Hepatocyte (in vitro differentiated cells): Measurements from ENCODE around the gene SCRG1. TPM values are rescaled to one million over a fixed set of nuclear protein-coding genes. Genes with fewer than 3 reads are reported as not detected.

Source experiments
- DNase-seq: peaks from one replicate; pipeline ENCODE4 v3.0.0-alpha.2; 2016; ENCODE audit warnings: low spot score
- H2AFZ ChIP-seq: fragments of 200-600 bp; sonication (generic); 2 replicates; pipeline ENCODE4 v1.6.0; 2016; ENCODE audit warnings: antibody characterized with exemption, mild to moderate bottlenecking
- H3K27ac ChIP-seq: fragments of 200-600 bp; sonication (generic); 2 replicates; pipeline ENCODE4 v1.5.1; 2016; ENCODE audit warnings: mild to moderate bottlenecking
- H3K27me3 ChIP-seq: fragments of 200-600 bp; sonication (generic); 2 replicates; pipeline ENCODE4 v1.6.1; 2016
- H3K36me3 ChIP-seq: fragments of 200-600 bp; sonication (generic); replicated peaks from 2 replicates; pipeline ENCODE4 v1.5.1; 2016; ENCODE audit warnings: low read depth; ENCODE audit not compliant: insufficient read depth
- H3K4me1 ChIP-seq: fragments of 200-600 bp; sonication (generic); 2 replicates; pipeline ENCODE4 v1.5.1; 2016; ENCODE audit warnings: mild to moderate bottlenecking, moderate library complexity; ENCODE audit not compliant: insufficient read depth
- H3K4me2 ChIP-seq: fragments of 200-600 bp; sonication (generic); 2 replicates; pipeline ENCODE4 v1.6.0; 2016
- H3K4me3 ChIP-seq: fragments of 200-600 bp; sonication (generic); 2 replicates; pipeline ENCODE4 v1.5.1; 2016; ENCODE audit warnings: mild to moderate bottlenecking
- H3K79me2 ChIP-seq: fragments of 200-600 bp; sonication (generic); 2 replicates; pipeline ENCODE4 v1.6.0; 2017; ENCODE audit warnings: mild to moderate bottlenecking
- H3K9me2 ChIP-seq: fragments of 200-600 bp; sonication (generic); replicated peaks from 2 replicates; pipeline ENCODE4 v1.6.0; 2017; ENCODE audit warnings: mild to moderate bottlenecking; ENCODE audit not compliant: insufficient read depth
- H3K9me3 ChIP-seq: fragments of 200-600 bp; sonication (generic); 2 replicates; pipeline ENCODE4 v1.5.1; 2016; ENCODE audit warnings: low read depth, mild to moderate bottlenecking
- H4K20me1 ChIP-seq: fragments of 200-600 bp; sonication (generic); 2 replicates; pipeline ENCODE4 v1.6.0; 2016; ENCODE audit warnings: mild to moderate bottlenecking; ENCODE audit not compliant: insufficient read depth, poor library complexity, severe bottlenecking
- CTCF ChIP-seq: fragments of 200-600 bp; sonication (generic); IDR thresholded peaks from 2 replicates; pipeline ENCODE4 v1.5.1; 2016; ENCODE audit warnings: antibody characterized with exemption, mild to moderate bottlenecking; ENCODE audit not compliant: poor library complexity
- EZH2 ChIP-seq: fragments of 200-600 bp; sonication (generic); IDR thresholded peaks from 2 replicates; pipeline ENCODE4 v1.6.1; 2016; ENCODE audit warnings: antibody characterized with exemption, mild to moderate bottlenecking, borderline replicate concordance
- EZH2phosphoT487 ChIP-seq: fragments of 200-600 bp; sonication (generic); IDR thresholded peaks from one replicate; pipeline ENCODE4 v1.6.1; 2018; ENCODE audit warnings: antibody characterized with exemption, mild to moderate bottlenecking, low read depth, moderate library complexity; ENCODE audit not compliant: unreplicated experiment, severe bottlenecking
- WGBS: methylation state at CpG from one replicate; pipeline ENCODE4 v1.1.6; 2016; ENCODE audit warnings: low lambda C conversion rate; ENCODE audit errors: missing lambda C conversion rate; 5-methylcytosine and 5-hydroxymethylcytosine counted together
- polyA plus RNA-seq: library from polyadenylated mRNA; unstranded; fragments of >200 nt; fragmentation: Nextera tagmentation; extraction: Ambion mirVana; gene quantifications from 2 replicates; pipeline ENCODE4 v1.2.1, GENCODE V29; 2016
- total RNA-seq: library from RNA; depleted of rRNA; stranded (reverse); fragments of >200 nt; gene quantifications from 2 replicates; pipeline ENCODE4 v1.2.3, GENCODE V29; 2014

SCRG1 gene
- total and polyA plus RNA-seq, 2 experiments from 2014 or later: 2.1 to 5.1 TPM

- Histone ChIP-seq H3K79me2 (no peaks in the 10 kb centered on the region), H3K27me3 (no peaks in the 10 kb centered on the region), H3K9me3 (no peaks in the 10 kb centered on the region), H3K9me2 (no peaks in the 10 kb centered on the region), H3K4me2 (no peak overlapping the region), H3K27ac (no peak overlapping the region), H2AFZ (no peak overlapping the region), H3K4me1 (no peaks in the 10 kb centered on the region), H4K20me1 (no peaks in the 10 kb centered on the region), H3K4me3 (no peak overlapping the region), H3K36me3 (no peaks in the 10 kb centered on the region)
- no peak for DNase-seq
- WGBS: 72% methylated on average over 1 of the region's 1 CpG
- TF ChIP-seq EZH2phosphoT487: no peak
- no peak for TF ChIP-seq CTCF
- TF ChIP-seq EZH2: no peak
These were observed 17.3 kb downstream of the SCRG1 start for GRCh38 chr4:173381610-173382009.

GRCh38 chr4:173380987-173381386, 17.9 kb downstream of the SCRG1 start:
- no peaks in the 10 kb centered on the region for H3K9me3 ChIP-seq
- H2AFZ ChIP-seq: no peak overlapping the region
- H3K79me2 ChIP-seq: peaks cover 5% of the 10 kb centered on the region
- no peak for DNase-seq
- TF ChIP-seq EZH2: no peak
- no peak for TF ChIP-seq CTCF
- no peak for TF ChIP-seq EZH2phosphoT487
- H3K36me3 ChIP-seq: no peaks in the 10 kb centered on the region
- no peak overlapping the region for H3K4me2 ChIP-seq
- H4K20me1 ChIP-seq: no peaks in the 10 kb centered on the region
- no peak overlapping the region for H3K27ac ChIP-seq
- H3K27me3 ChIP-seq: no peaks in the 10 kb centered on the region
- no peaks in the 10 kb centered on the region for H3K4me1 ChIP-seq
- no peak overlapping the region for H3K4me3 ChIP-seq
- H3K9me2 ChIP-seq: no peaks in the 10 kb centered on the region

- Histone ChIP-seq H3K4me3 (no peak overlapping the region), H3K9me3 (no peaks in the 10 kb centered on the region), H3K79me2 (peaks cover 16% of the 10 kb centered on the region), H3K27ac (no peak overlapping the region), H3K4me2 (no peak overlapping the region), H3K4me1 (no peaks in the 10 kb centered on the region), H3K36me3 (no peaks in the 10 kb centered on the region), H3K9me2 (no peaks in the 10 kb centered on the region), H4K20me1 (no peaks in the 10 kb centered on the region), H2AFZ (no peak overlapping the region), H3K27me3 (no peaks in the 10 kb centered on the region)
- no peak for DNase-seq
- TF ChIP-seq CTCF (no peak), EZH2 (no peak), EZH2phosphoT487 (no peak)
- 97% methylated on average over 3 of the region's 3 CpGs for WGBS
These were observed 19.0 kb downstream of the SCRG1 start for GRCh38 chr4:173379929-173380328.

- Histone ChIP-seq H3K36me3 (no peaks in the 10 kb centered on the region), H3K4me3 (no peak overlapping the region), H3K27me3 (no peaks in the 10 kb centered on the region), H3K9me3 (no peaks in the 10 kb centered on the region), H3K9me2 (no peaks in the 10 kb centered on the region), H3K79me2 (peaks cover 37% of the 10 kb centered on the region), H3K4me1 (no peaks in the 10 kb centered on the region), H2AFZ (no peak overlapping the region), H3K27ac (no peak overlapping the region), H4K20me1 (no peaks in the 10 kb centered on the region), H3K4me2 (no peak overlapping the region)
- 99% methylated on average over 2 of the region's 2 CpGs for WGBS
- TF ChIP-seq EZH2phosphoT487 (no peak), EZH2 (no peak), CTCF (no peak)
- DNase-seq: no peak
These were observed 24.3 kb downstream of the SCRG1 start for GRCh38 chr4:173374588-173374987.
